Loucy (cell line): Measurements from ENCODE around the gene SORCS1.

ENCODE experiments used
- H2AFZ ChIP-seq: fragments of 200-600 bp; sonication (generic); 2 replicates; pipeline ENCODE4 v1.6.0; 2016; ENCODE audit warnings: antibody characterized with exemption, mild to moderate bottlenecking, low read length, moderate library complexity
- H3F3A ChIP-seq: fragments of 200-600 bp; 2 replicates; pipeline ENCODE4 v1.6.0; 2016; ENCODE audit warnings: antibody characterized with exemption, low read depth, mild to moderate bottlenecking
- H3K27me3 ChIP-seq: fragments of 200-600 bp; sonication (generic); 2 replicates; pipeline ENCODE4 v1.6.1; 2014; ENCODE audit warnings: low read length, mild to moderate bottlenecking; ENCODE audit not compliant: insufficient read depth, poor library complexity, severe bottlenecking
- H3K36me3 ChIP-seq: fragments of 200-600 bp; sonication (generic); 2 replicates; pipeline ENCODE4 v1.6.1; 2016; ENCODE audit warnings: low read length; ENCODE audit not compliant: insufficient read depth
- H3K4me1 ChIP-seq: fragments of 200-600 bp; sonication (generic); 2 replicates; pipeline ENCODE4 v1.5.1; 2014; ENCODE audit warnings: low read length, mild to moderate bottlenecking; ENCODE audit not compliant: insufficient read depth, poor library complexity, severe bottlenecking
- H3K4me2 ChIP-seq: fragments of 200-600 bp; sonication (generic); 2 replicates; pipeline ENCODE4 v1.6.0; 2014; ENCODE audit warnings: antibody characterized with exemption, low read length, low read depth, mild to moderate bottlenecking; ENCODE audit not compliant: poor library complexity, severe bottlenecking
- H3K4me3 ChIP-seq: fragments of 200-600 bp; sonication (generic); 2 replicates; pipeline ENCODE4 v1.5.1; 2014; ENCODE audit warnings: low read length, mild to moderate bottlenecking, mixed read lengths; ENCODE audit not compliant: poor library complexity, severe bottlenecking
- H3K79me2 ChIP-seq: fragments of 200-600 bp; sonication (generic); 2 replicates; pipeline ENCODE4 v1.6.1; 2014; ENCODE audit warnings: low read length; ENCODE audit not compliant: insufficient read depth
- H3K9ac ChIP-seq: fragments of 200-600 bp; sonication (generic); 2 replicates; pipeline ENCODE4 v1.6.0; 2014; ENCODE audit warnings: mild to moderate bottlenecking, low read depth, low read length, moderate library complexity; ENCODE audit not compliant: poor library complexity, severe bottlenecking
- H3K9me2 ChIP-seq: fragments of 200-600 bp; sonication (generic); replicated peaks from 2 replicates; pipeline ENCODE4 v1.6.1; 2016; ENCODE audit warnings: low read depth, low read length, mixed read lengths
- H3K9me3 ChIP-seq: fragments of 200-600 bp; sonication (generic); 2 replicates; pipeline ENCODE4 v1.6.1; 2014; ENCODE audit warnings: mild to moderate bottlenecking, antibody characterized with exemption, low read length, low read depth; ENCODE audit not compliant: insufficient read depth
- H4K20me1 ChIP-seq: fragments of 200-600 bp; sonication (generic); 2 replicates; pipeline ENCODE4 v1.6.0; 2014; ENCODE audit warnings: antibody characterized with exemption, low read length, mild to moderate bottlenecking; ENCODE audit not compliant: insufficient read depth, poor library complexity, severe bottlenecking
- EZH2phosphoT487 ChIP-seq: fragments of 200-600 bp; IDR thresholded peaks from 2 replicates; pipeline ENCODE4 v1.6.1; 2018; ENCODE audit warnings: antibody characterized with exemption, mild to moderate bottlenecking, moderate library complexity, borderline replicate concordance
- TF ChIP-seq, protein P1 (sequence below): fragments of 200-600 bp; sonication (generic); conservative IDR thresholded peaks from 2 replicates; pipeline ENCODE4 v1.5.1; 2014; ENCODE audit warnings: mild to moderate bottlenecking, antibody characterized with exemption, low read length

Gene SORCS1

DNA sequence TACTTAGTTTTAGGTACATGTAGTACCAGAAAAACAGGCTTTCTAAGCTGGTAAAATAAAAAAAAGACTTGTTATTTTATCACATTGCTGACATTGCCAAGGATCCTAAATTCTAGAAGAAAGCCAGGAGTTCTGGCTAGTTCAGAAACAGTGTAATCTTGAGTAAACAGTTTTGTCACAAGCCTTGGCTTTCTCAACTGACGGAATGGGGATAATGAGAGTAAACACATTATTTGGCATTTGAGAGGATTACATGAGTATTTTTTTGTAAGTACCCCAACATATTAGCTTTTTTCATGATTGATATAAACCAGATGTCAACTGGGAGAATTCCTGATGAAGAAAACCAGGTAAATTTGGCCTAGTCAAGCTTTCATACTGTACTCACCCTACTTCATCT, 269.8 kb downstream of the SORCS1 start:
- no peaks in the 10 kb centered on the region for H3K36me3 ChIP-seq
- peaks cover 6% of the 10 kb centered on the region for H3K4me1 ChIP-seq
- no peaks in the 10 kb centered on the region for H3K27me3 ChIP-seq
- no peak for TF ChIP-seq EZH2phosphoT487
- TF ChIP-seq, protein P1, sequence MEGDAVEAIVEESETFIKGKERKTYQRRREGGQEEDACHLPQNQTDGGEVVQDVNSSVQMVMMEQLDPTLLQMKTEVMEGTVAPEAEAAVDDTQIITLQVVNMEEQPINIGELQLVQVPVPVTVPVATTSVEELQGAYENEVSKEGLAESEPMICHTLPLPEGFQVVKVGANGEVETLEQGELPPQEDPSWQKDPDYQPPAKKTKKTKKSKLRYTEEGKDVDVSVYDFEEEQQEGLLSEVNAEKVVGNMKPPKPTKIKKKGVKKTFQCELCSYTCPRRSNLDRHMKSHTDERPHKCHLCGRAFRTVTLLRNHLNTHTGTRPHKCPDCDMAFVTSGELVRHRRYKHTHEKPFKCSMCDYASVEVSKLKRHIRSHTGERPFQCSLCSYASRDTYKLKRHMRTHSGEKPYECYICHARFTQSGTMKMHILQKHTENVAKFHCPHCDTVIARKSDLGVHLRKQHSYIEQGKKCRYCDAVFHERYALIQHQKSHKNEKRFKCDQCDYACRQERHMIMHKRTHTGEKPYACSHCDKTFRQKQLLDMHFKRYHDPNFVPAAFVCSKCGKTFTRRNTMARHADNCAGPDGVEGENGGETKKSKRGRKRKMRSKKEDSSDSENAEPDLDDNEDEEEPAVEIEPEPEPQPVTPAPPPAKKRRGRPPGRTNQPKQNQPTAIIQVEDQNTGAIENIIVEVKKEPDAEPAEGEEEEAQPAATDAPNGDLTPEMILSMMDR: no peak
- H3K9me2 ChIP-seq: no peaks in the 10 kb centered on the region
- no peaks in the 10 kb centered on the region for H3F3A ChIP-seq
- no peak overlapping the region for H2AFZ ChIP-seq
- H3K4me2 ChIP-seq: no peak overlapping the region
- no peak overlapping the region for H3K4me3 ChIP-seq
- H3K9me3 ChIP-seq: no peaks in the 10 kb centered on the region
- H3K9ac ChIP-seq: no peak overlapping the region
- H3K79me2 ChIP-seq: no peaks in the 10 kb centered on the region
- H4K20me1 ChIP-seq: no peaks in the 10 kb centered on the region

DNA sequence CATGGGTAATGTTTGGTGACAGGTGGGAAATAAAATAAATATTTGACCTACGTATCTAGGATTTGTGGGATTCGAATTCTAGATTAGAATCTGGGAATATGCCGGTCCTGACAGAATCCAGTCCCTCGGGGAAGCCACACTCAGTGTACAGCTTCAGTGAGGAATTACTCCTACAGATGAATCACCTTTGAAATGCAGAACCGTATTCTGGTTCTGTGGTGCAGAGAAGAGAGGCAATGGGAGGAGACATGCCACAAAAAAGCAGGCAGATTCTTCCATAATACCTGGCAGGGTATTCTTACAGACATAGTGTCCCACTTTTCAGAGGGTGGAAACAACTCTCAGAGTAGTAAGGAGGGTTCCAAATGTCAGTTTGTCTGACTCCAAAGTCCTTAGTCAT, 286.9 kb downstream of the SORCS1 start:
- Histone ChIP-seq H3K79me2 (no peaks in the 10 kb centered on the region), H3K4me2 (no peak overlapping the region), H2AFZ (no peak overlapping the region), H3K9ac (no peak overlapping the region), H3K9me2 (no peaks in the 10 kb centered on the region), H3K36me3 (no peaks in the 10 kb centered on the region), H3K27me3 (no peaks in the 10 kb centered on the region), H3K4me1 (peaks cover 6% of the 10 kb centered on the region), H3K4me3 (no peak overlapping the region), H3K9me3 (no peaks in the 10 kb centered on the region; the same call in 1 of the 2 replicates), H4K20me1 (no peaks in the 10 kb centered on the region), H3F3A (no peaks in the 10 kb centered on the region)
- TF ChIP-seq, protein P1: no peak
- TF ChIP-seq EZH2phosphoT487: no peak

DNA sequence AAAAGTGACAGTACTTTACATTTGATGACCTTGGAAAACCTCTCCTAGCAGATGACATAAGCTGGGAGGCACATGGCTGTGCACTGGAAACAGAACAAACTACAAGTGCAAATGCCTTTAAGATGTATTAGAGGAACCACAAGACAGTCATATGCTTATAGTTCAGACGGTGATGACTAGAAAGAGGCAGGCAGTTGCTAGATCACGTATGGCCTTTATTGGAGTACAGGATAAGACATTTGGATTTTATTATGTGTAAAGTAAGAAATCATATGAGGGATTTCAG, 290.0 kb downstream of the SORCS1 start:
- peaks cover 9% of the 10 kb centered on the region for H3K4me1 ChIP-seq
- no peaks in the 10 kb centered on the region for H3K36me3 ChIP-seq
- no peaks in the 10 kb centered on the region for H3K9me2 ChIP-seq
- H3F3A ChIP-seq: no peaks in the 10 kb centered on the region
- H3K9me3 ChIP-seq: no peaks in the 10 kb centered on the region; the same call in 1 of the 2 replicates
- H4K20me1 ChIP-seq: no peaks in the 10 kb centered on the region
- H3K4me2 ChIP-seq: no peak overlapping the region
- no peaks in the 10 kb centered on the region for H3K27me3 ChIP-seq
- H3K9ac ChIP-seq: no peak overlapping the region
- H3K4me3 ChIP-seq: no peak overlapping the region
- no peak for TF ChIP-seq EZH2phosphoT487
- TF ChIP-seq, protein P1: no peak
- H3K79me2 ChIP-seq: no peaks in the 10 kb centered on the region
- no peak overlapping the region for H2AFZ ChIP-seq
